HG03039 (cell line): ENCODE data around the gene USP38.
"Not testable (repeated sequence)": the region's sequence is repeated elsewhere in the genome, so short reads cannot be mapped to it uniquely, and the experiment has no call there.

Experiments used
- ATAC-seq: cut with Tn5 transposase; IDR thresholded peaks from one replicate; pipeline ENCODE4 v1.9.1; 2021; ENCODE audit warnings: mild to moderate bottlenecking, moderate library complexity; ENCODE audit not compliant: unreplicated experiment

The USP38 gene, protein sequence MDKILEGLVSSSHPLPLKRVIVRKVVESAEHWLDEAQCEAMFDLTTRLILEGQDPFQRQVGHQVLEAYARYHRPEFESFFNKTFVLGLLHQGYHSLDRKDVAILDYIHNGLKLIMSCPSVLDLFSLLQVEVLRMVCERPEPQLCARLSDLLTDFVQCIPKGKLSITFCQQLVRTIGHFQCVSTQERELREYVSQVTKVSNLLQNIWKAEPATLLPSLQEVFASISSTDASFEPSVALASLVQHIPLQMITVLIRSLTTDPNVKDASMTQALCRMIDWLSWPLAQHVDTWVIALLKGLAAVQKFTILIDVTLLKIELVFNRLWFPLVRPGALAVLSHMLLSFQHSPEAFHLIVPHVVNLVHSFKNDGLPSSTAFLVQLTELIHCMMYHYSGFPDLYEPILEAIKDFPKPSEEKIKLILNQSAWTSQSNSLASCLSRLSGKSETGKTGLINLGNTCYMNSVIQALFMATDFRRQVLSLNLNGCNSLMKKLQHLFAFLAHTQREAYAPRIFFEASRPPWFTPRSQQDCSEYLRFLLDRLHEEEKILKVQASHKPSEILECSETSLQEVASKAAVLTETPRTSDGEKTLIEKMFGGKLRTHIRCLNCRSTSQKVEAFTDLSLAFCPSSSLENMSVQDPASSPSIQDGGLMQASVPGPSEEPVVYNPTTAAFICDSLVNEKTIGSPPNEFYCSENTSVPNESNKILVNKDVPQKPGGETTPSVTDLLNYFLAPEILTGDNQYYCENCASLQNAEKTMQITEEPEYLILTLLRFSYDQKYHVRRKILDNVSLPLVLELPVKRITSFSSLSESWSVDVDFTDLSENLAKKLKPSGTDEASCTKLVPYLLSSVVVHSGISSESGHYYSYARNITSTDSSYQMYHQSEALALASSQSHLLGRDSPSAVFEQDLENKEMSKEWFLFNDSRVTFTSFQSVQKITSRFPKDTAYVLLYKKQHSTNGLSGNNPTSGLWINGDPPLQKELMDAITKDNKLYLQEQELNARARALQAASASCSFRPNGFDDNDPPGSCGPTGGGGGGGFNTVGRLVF

DNA sequence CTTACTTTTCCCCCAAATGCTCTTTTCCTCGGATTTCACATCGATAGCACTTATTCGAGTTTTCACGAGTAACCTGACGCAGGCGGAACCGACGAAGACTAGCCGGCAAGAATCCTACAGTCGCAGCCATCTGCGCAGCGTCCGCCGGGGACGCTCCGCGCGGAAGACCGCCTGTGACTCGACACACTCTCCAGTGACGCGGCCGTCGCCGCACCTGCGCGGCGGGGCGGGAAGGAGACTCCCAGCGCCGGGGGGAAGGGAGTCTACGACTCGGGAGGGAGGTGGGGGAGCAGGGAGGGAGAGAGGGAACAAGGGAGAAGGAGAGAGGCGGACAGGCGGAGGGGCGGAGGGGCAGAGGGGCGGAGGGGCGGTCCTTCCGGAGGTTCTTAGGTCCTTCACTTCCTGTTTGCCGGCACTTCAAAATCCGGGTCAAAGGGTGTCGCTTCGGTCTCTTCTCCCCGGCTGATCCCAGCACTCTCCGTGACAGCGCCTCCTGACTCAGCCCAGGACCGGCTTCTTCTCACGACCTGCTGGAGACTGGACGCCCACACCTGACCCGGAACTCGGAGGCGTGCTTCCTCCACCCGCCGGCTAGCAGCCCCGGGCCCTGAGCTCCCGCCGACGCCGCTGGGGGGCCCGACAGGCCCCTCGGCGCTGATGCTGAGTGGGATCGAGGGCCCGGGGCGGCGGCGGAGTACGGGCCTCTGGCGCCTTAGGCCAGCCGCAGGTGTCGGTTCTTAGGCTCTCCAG lies at the start of gene USP38:
Gene USP38, plus strand, starts transcription at position 415 of the 750 bp plus-strand sequence. CDS start 534 bp downstream, outside the sequence.
- ATAC-seq, result peak; percentile 75

DNA sequence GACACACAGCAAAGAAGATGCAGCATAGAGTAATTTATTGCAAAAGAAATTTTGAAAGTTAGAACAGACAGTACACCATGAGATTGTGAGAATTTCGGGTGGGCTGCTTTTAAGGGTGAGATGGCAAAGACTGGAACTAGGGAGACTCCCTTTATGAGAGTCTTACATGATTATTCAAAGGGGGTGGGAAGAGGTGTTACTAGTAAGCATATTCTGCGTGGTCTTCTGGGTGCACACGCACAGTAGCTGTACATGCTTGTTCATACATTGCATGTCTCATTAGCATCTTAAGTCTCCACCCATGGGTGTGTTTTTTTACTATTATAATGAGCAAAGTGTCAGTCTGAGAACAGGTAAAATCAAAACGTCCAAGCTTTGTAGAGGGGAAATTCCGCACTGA lies 49.4 kb upstream of the USP38 start:
- no peak for ATAC-seq

DNA sequence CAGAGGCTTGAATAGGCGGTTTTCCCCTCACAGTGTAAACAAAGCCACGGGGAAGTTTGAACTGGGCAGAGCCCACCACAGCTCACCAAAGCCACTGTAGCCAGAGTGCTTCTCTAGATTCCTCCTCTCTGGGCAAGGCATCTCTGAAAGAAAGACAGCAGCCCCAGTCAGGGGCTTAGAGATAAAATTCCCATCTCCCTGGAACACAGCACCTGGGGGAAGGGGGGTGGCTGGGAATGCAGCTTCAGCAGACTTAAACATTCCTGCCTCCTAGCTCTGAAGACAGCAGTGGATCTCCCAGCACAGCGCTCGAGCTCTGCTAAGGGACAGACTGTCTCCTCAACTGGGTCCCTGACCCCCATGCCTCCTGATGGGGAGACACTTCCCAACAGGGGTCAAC lies 44.0 kb upstream of the USP38 start:
- ATAC-seq, result no peak

DNA sequence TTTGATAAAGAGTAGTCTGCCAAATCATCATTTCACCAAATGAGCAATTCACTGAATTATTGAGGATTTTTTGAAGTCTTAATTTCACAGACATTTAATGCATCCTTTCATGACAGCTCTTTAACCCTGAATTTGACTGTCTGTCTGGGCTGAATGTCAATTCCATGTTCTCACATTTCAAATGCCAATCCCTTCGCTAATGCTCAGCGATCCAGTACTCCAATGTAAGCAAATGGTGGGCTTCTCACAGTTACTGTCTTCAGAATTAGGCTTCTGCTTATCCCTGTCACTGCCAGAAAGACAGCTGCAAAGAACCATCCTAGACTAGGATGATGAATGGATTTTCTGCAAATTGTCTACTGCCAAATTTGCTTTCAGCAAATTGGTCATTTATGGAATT lies 36.2 kb upstream of the USP38 start:
- no peak for ATAC-seq

DNA sequence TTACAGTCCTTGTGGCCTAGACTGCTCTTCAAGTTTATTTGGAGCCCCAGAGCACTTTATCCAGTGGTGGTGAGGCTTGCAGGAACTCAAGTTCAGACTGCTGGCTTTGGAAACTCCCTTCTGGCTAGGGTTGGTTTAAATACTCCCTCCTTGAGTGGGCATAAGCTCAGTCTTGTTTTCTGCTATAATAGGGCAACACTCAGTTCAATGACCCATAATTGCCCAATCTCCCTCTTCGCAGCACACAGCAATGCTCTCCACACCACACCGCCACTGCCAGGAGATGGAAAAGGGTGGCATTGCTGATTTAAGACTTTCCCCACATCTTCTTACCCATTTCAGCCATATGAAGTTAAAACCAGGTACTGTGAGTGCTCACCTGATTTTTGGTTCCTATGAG lies 27.9 kb upstream of the USP38 start:
- no peak for ATAC-seq

DNA sequence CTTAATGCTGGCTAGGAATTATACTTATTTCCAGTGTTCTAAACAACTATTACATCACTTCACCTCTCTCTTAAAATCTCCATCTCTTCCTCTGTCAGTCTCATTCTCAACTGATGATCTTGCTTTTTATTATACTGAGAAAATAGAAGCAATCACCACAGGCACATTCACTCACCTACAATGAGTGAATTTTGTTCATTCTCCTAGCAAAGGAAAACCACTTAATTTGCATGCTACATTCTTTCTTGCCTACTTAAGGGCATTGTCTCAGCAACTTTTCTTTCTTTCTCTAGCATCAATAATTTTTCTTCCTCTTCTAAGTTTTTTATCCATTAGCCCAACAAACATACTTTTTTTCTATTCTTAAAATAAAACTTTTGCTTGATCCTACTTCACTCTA lies 21.1 kb upstream of the USP38 start:
- no peak for ATAC-seq

DNA sequence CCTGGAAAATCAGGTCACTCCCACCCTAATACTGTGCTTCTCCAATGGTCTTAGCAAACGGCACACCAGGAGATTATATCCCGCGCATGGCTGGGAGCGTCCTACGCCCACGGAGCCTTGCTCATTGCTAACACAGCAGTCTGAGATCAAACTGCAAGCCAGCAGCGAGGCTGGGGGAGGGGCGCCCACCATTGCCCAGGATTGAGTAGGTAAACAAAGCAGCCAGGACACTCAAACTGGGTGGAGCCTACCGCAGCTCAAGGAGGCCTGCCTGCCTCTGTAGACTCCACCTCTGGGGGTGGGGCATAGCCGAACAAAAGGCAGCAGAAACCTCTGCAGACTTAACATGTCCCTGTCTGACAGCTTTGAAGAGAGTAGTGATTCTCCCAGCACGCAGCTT lies 18.0 kb upstream of the USP38 start:
- not testable (repeated sequence) for ATAC-seq

DNA sequence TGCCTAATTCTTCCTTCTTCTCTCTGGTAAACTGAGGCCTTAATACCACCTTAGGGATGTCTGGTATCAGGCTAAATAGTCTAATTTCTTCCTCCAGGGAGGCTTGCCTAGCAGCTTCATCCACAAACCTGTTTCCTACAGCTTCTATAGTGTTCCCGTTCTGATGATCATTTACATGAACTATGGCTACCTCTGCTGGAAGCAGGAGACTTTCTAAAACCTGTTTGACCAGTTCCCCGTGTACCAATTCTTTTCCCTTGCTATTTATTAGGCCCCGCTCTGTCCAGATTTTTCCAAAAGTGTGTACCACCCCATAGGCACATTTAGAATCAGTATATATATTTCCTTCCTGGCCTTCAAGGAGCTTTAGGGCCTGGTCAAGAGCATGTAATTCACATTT lies 5.8 kb upstream of the USP38 start:
- ATAC-seq, result no peak

DNA sequence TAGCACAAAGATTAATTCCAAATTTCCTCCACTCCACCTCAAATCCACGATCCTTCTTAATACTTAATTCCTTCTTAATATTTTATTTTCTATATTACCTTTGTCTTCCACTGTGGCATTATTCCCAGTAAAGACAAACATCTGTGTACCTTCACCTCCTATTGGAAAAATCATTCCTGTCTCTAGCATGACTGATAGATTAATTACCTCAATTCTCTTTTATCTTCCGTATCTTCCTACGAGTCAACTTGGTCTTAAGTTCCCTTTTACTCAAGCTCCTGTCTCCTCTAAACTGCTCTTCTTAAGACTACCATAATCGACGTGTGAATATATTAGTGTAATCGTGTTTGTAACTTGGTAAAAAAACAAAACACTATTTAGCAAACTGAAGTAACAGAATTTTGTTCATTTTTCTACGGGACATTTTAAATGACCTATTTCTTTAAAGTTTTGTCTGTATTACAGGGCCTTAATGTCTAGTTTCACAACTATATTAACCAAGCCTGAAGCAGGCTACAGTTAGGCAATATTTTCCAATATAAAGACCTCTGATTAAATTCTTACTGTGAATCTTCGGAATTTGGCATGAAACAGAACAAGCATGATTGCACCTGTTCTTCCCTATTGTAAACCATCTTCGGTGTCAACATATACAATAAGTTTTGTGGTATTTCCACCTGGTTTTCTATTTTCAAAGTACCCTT lies 1.1 kb upstream of the USP38 start:
- ATAC-seq, result no peak

DNA sequence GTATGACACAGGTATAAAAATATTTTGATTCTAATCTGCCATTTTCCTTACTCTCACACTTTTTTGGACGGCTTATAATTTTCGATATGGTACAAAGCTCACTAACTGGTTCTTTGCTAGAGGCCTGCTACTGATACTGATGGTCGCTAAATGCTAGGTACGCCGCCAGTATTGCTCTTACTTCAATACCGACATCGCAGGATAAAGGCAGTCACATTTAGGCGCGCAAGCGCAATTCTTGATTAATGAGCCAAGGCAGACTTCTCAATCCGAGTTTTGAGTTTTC lies 557 bp upstream of the USP38 start:
- ATAC-seq, result peak; percentile 18

DNA sequence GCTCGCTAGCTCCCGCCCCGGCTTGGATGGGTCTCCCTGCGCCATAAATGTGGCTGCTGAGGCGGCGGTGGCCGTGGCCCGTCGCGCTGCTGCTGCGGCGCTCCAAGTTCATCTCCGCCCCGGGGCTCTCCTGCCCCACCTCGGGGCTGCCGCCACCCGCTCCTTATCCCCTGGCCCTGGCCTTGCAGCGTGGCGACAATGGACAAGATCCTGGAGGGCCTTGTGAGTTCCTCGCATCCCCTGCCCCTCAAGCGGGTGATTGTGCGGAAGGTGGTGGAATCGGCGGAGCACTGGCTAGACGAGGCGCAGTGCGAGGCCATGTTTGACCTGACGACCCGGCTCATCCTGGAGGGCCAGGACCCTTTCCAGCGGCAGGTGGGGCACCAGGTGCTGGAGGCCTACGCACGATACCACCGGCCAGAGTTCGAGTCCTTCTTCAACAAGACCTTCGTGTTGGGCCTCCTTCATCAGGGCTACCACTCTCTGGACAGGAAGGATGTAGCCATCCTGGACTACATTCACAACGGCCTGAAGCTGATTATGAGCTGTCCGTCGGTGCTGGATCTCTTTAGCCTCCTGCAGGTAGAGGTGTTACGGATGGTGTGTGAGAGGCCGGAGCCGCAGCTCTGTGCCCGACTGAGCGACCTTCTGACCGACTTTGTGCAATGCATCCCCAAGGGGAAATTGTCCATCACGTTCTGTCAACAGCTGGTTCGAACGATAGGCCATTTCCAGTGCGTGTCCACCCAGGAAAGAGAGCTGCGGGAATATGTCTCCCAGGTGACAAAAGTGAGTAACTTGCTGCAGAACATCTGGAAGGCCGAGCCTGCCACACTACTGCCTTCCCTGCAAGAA lies 763 bp downstream of the USP38 start:
- peak; percentile 21 for ATAC-seq

DNA sequence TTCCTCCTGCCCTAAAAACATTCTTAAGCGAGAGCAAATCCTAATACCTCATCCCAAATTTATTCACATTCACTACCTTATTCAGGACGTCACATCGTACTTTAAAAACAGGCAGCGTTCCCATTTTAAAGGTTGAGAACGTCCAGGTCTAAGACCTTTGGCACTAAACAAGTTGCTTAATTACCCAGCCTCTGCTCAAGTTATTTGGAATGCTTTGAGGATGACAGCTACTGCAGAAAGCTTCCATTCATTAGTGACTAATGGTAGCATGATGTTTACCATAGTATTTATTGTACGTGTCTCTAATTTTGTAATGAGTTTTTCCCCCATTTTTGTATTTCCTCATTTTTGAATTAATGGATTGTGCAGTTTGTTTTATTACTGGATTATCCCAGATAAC lies 1.5 kb downstream of the USP38 start:
- no peak for ATAC-seq

DNA sequence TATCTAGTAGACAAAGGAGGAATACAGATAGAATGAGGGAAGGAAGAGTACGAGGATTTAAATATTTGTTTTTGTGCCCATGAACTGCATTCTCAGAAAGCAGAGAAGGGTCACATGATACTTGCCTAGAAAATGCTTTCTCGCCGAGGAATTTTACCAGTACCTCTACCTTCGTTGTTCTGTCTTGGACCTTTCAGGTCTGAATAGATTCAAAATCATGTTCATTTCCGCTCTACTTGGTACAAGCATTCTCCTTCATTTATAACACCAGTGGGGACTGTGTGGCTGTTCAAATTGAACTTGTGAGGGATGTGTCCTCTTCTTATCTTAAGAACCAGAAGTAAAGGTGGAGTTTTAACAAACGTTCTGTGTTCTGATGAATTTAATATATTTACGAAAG lies 1.9 kb downstream of the USP38 start:
- ATAC-seq, result no peak

DNA sequence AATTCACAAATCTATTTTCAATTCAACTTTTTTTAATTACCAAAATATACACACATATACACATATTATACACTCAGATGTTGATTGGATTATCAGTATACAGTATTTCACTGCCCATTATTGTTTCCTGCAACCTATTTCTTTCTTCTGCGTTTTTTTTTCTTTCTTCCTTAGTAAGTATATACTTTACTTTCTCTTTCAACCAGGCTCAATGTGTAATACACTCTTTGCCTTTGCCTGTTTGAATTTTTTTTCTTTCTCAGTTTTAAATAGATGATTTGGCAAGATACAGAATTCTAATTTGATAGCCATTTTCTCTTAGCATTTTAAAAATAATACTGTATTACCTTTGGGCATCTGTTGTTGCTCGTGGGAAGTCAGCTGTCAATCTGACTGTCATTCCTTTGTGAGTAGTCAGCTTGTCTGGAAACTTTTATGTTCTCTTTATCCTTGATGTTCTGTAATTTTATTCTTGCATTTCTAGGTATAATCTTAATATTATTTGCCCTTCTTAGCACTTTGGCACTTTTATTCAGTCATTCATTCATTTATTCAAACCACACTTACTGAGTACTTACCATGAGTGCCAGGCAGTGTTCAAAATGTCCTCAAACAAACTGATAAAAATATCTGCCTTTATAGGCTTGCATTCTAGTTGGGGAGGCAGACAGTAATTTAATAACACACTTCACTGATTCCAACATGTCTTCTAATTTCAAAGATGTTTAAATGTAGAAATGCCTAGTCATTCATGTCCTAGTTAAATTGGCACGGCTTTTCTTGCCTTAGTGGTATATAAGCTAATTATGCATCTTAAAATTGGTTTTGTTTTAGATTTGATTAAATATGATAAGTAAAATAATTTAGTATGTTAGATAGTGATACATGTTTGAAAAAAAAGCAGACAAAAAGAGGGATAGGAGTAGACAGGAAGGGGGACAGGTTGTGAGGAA lies 3.7 kb downstream of the USP38 start:
- no peak for ATAC-seq

DNA sequence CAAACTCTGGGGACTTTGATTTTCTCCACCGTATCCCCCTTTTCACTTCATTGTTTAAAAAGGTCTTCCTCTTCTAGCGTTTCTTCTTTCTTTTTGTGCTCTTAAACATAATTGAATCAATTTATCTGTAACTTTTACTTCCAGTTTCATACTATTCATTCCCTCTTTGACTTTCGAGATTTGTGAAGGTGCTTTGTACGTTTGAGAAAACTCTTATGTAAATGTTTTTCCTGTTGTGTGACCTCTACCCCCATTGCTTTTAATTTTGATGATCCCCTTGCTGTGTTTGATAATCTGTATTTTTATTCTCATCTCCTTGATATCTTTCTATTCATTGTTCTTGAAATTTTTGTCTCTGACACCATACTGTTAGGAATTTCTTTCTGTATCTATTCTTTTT lies 4.8 kb downstream of the USP38 start:
- no peak for ATAC-seq

DNA sequence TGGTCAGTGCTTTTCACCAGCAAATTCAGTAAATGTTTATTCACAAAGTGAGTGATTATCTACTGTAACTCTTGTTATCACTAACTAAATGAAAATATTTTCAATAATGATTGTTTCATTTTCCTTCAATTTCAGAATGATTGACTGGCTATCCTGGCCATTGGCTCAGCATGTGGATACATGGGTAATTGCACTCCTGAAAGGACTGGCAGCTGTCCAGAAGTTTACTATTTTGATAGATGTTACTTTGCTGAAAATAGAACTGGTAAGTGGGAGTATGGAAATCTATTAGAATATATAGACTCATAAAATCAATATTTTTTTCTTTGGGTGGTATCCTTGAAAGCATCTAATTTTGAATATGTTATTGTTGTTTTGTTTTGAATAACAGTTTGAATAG lies 10.9 kb downstream of the USP38 start:
- no peak for ATAC-seq

DNA sequence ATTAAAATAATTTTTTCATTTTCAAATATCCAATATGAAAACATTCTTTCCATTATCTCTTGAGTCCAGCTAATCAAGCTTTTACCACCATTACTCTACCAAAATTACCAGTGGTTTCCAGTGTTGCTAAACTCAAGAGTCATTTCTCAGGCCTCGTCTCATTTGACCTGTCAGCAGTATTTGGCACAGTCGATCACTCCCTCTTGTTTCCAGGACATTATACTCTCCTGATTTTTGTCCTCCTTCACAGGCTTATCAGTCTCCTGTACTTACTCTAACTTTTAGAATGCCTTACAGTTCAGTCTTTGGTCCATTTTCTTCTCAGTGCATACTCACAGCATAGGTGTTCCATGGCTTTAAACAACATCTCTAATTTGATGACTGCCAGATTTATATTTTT lies 11.6 kb downstream of the USP38 start:
- no peak for ATAC-seq

DNA sequence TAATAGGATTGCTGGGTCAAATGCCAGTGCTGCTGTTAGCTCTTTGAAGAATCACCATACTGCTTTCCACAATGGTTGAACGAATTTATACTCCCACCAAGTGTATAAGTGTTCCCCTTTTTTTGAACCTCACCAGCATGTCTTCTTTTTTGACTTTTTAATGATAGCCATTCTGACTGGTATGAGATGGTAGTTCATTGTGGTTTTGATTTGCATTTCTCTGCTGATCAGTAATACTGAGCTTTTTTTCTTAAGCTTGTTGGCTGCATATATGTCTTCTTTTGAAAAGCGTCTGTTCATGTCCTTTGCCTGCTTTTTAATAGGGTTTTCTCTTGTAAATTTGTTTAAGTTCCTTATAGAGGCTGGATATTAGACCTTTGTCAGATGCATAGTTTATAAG lies 14.8 kb downstream of the USP38 start:
- no peak for ATAC-seq

DNA sequence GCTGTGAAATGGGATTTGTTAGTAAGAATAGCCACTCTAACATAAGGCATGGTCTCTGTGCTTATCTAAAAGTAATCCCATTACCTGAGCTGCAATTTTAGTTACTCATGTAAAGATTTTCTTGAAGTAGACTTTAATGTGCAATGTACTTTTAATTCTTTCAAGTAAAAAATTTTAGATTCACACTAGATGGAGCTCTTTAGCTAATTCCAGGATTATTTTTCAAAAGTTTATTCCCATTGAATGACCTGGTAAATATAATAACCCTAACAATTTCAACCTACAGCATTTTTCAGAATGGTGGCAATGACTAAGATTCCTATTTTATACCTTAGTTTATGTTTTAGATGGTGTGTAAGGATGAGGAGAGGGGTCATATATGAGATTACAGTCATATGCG lies 18.1 kb downstream of the USP38 start:
- ATAC-seq, result no peak
